Measurements from ENCODE around the gene FRA10AC1. TPM values are rescaled to one million over a fixed set of nuclear protein-coding genes. Genes with fewer than 3 reads are reported as not detected.

Gene FRA10AC1
- total RNA-seq, 1 donor from 2014 or later: 27.0 TPM

GRCh38 chr10:93745408-93746065 lies 43.1 kb upstream of the FRA10AC1 start:
- no peak for TF ChIP-seq CTCF (IDR thresholded peaks at IDR 0.05; ENCODE audit: unreplicated experiment)
- peaks cover 10% of the 10 kb centered on the region for H3K4me1 Mint-ChIP-seq
- H3K9me3 Mint-ChIP-seq: no peaks in the 10 kb centered on the region
- H3K36me3 Mint-ChIP-seq: no peaks in the 10 kb centered on the region
- H3K27ac Mint-ChIP-seq: peak overlapping the region; percentile 71
- H3K4me3 Mint-ChIP-seq: no peak overlapping the region
- DNase-seq (ENCODE audit: low spot score in 2 of 2, unreplicated experiment in 2 of 2): no peak
- H3K27me3 Mint-ChIP-seq (ENCODE audit: low read depth): no peaks in the 10 kb centered on the region

- no peak overlapping the region for H3K27ac Mint-ChIP-seq
- no peak overlapping the region for H3K4me3 Mint-ChIP-seq
- H3K36me3 Mint-ChIP-seq: no peaks in the 10 kb centered on the region
- H3K9me3 Mint-ChIP-seq: peaks cover 4% of the 10 kb centered on the region
- peaks cover 4% of the 10 kb centered on the region for H3K27me3 Mint-ChIP-seq (ENCODE audit: low read depth)
- no peak for DNase-seq (ENCODE audit: low spot score in 2 of 2, unreplicated experiment in 2 of 2)
- H3K4me1 Mint-ChIP-seq: peaks cover 10% of the 10 kb centered on the region
- TF ChIP-seq CTCF (IDR thresholded peaks at IDR 0.05; ENCODE audit: unreplicated experiment): no peak
Measured at GRCh38 chr10:93742633-93743349, 40.4 kb upstream of the FRA10AC1 start.

- H3K9me3 Mint-ChIP-seq: peaks cover 4% of the 10 kb centered on the region
- H3K36me3 Mint-ChIP-seq: no peaks in the 10 kb centered on the region
- no peak for DNase-seq (ENCODE audit: low spot score in 2 of 2, unreplicated experiment in 2 of 2)
- TF ChIP-seq CTCF (IDR thresholded peaks at IDR 0.05; ENCODE audit: unreplicated experiment): no peak
- no peak overlapping the region for H3K4me3 Mint-ChIP-seq
- H3K27me3 Mint-ChIP-seq (ENCODE audit: low read depth): peaks cover 8% of the 10 kb centered on the region
- peaks cover 3% of the 10 kb centered on the region for H3K4me1 Mint-ChIP-seq
- H3K27ac Mint-ChIP-seq: no peak overlapping the region
Measured at GRCh38 chr10:93741367-93741766, 39.0 kb upstream of the FRA10AC1 start.

- Mint-ChIP-seq H3K36me3 (no peaks in the 10 kb centered on the region), H3K4me3 (no peak overlapping the region), H3K27ac (no peak overlapping the region), H3K9me3 (no peaks in the 10 kb centered on the region), H3K4me1 (no peaks in the 10 kb centered on the region), H3K27me3 (ENCODE audit: low read depth) (peaks cover 45% of the 10 kb centered on the region)
- DNase-seq (ENCODE audit: low spot score in 2 of 2, unreplicated experiment in 2 of 2): no peak
- TF ChIP-seq CTCF (IDR thresholded peaks at IDR 0.05; ENCODE audit: unreplicated experiment): no peak
Measured at GRCh38 chr10:93726024-93726423, 23.6 kb upstream of the FRA10AC1 start.

GRCh38 chr10:93723153-93723552 lies 20.8 kb upstream of the FRA10AC1 start:
- Mint-ChIP-seq H3K4me3 (no peak overlapping the region), H3K27me3 (ENCODE audit: low read depth) (peaks cover 40% of the 10 kb centered on the region), H3K9me3 (no peaks in the 10 kb centered on the region), H3K4me1 (no peaks in the 10 kb centered on the region), H3K27ac (no peak overlapping the region), H3K36me3 (no peaks in the 10 kb centered on the region)
- no peak for DNase-seq (ENCODE audit: low spot score in 2 of 2, unreplicated experiment in 2 of 2)
- TF ChIP-seq CTCF (IDR thresholded peaks at IDR 0.05; ENCODE audit: unreplicated experiment): no peak
